Esophagus squamous epithelium (tissue), 4 donors: ENCODE measurements around the gene IMMP2L.

Experiments used
- POLR2A ChIP-seq, 4 donors: fragments of 450-650 bp; IDR thresholded peaks; one replicate each; pipeline ENCODE4 v1.6.1; 2017; ENCODE audit warnings: antibody characterized with exemption in 4 of 4, mild to moderate bottlenecking in 4 of 4, moderate library complexity in 3 of 4
- TF ChIP-seq, protein P1 (sequence below), 6 experiments: fragments of 450-650 bp in 4 of 6; fragments of 200-600 bp in 2 of 6; sonication (generic) in 2 of 6; IDR thresholded peaks; one replicate each; pipeline ENCODE4 v1.5.1; 2016 to 2019; ENCODE audit warnings: antibody characterized with exemption in 6 of 6, mild to moderate bottlenecking in 4 of 6, moderate library complexity in 4 of 6

- TF ChIP-seq, protein P1, sequence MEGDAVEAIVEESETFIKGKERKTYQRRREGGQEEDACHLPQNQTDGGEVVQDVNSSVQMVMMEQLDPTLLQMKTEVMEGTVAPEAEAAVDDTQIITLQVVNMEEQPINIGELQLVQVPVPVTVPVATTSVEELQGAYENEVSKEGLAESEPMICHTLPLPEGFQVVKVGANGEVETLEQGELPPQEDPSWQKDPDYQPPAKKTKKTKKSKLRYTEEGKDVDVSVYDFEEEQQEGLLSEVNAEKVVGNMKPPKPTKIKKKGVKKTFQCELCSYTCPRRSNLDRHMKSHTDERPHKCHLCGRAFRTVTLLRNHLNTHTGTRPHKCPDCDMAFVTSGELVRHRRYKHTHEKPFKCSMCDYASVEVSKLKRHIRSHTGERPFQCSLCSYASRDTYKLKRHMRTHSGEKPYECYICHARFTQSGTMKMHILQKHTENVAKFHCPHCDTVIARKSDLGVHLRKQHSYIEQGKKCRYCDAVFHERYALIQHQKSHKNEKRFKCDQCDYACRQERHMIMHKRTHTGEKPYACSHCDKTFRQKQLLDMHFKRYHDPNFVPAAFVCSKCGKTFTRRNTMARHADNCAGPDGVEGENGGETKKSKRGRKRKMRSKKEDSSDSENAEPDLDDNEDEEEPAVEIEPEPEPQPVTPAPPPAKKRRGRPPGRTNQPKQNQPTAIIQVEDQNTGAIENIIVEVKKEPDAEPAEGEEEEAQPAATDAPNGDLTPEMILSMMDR (IDR thresholded peaks at IDR 0.05): no peak
- TF ChIP-seq POLR2A (IDR thresholded peaks at IDR 0.05): no peak
Measured at GRCh38 chr7:111531993-111532392, 30.3 kb downstream of the IMMP2L start.
